ENCODE data around the gene VWC2L.

VWC2L gene

GRCh38 chr2:214593727-214594126, 182.9 kb downstream of the VWC2L start:
- DNase-seq (ENCODE audit: low read depth) = no peak

GRCh38 chr2:214601852-214602633, 191.2 kb downstream of the VWC2L start:
- DNase-seq (ENCODE audit: low read depth) = no peak

GRCh38 chr2:214604861-214605260, 194.0 kb downstream of the VWC2L start:
- DNase-seq (ENCODE audit: low read depth) = no peak

GRCh38 chr2:214607051-214607450, 196.2 kb downstream of the VWC2L start:
- no peak for DNase-seq (ENCODE audit: low read depth)

- no peak for DNase-seq (ENCODE audit: low read depth)
Measured at GRCh38 chr2:214611015-214611414, 200.2 kb downstream of the VWC2L start.

GRCh38 chr2:214624166-214624760, 213.4 kb downstream of the VWC2L start:
- no peak for DNase-seq (ENCODE audit: low read depth)

GRCh38 chr2:214628091-214628490, 217.2 kb downstream of the VWC2L start:
- no peak for DNase-seq (ENCODE audit: low read depth)

All from activated T-helper 1 cell treated with Interleukin-2 at 50 U/mL for 16 hours (primary cell).